ENCODE results near the gene PPP2R1B.

Gene PPP2R1B

GRCh38 chr11:111762981-111763643 lies 3.1 kb downstream of the PPP2R1B start:
- Histone ChIP-seq H3K27ac (no peak overlapping the region), H3K4me3 (no peak overlapping the region)
- no peak for DNase-seq (ENCODE audit: low spot score)
- TF ChIP-seq CTCF (IDR thresholded peaks at IDR 0.05): no peak

- TF ChIP-seq CTCF (IDR thresholded peaks at IDR 0.05): no peak
- Histone ChIP-seq H3K27ac (no peak overlapping the region), H3K4me3 (no peak overlapping the region)
Measured at GRCh38 chr11:111762526-111762925, 3.7 kb downstream of the PPP2R1B start.

GRCh38 chr11:111761036-111761435 lies 5.2 kb downstream of the PPP2R1B start:
- TF ChIP-seq CTCF (IDR thresholded peaks at IDR 0.05): no peak
- no peak overlapping the region for H3K4me3 ChIP-seq
- H3K27ac ChIP-seq: no peak overlapping the region
- no peak for DNase-seq (ENCODE audit: low spot score)

More at GRCh38 chr11:111762526-111762925, 3.7 kb downstream of the PPP2R1B start:
- DNase-seq (ENCODE audit: low spot score): no peak

- H3K4me3 ChIP-seq: no peak overlapping the region
- no peak for DNase-seq (ENCODE audit: low spot score)
- H3K27ac ChIP-seq: no peak overlapping the region
- no peak for TF ChIP-seq CTCF (IDR thresholded peaks at IDR 0.05)
Measured at GRCh38 chr11:111759778-111760407, 6.3 kb downstream of the PPP2R1B start.

DNA sequence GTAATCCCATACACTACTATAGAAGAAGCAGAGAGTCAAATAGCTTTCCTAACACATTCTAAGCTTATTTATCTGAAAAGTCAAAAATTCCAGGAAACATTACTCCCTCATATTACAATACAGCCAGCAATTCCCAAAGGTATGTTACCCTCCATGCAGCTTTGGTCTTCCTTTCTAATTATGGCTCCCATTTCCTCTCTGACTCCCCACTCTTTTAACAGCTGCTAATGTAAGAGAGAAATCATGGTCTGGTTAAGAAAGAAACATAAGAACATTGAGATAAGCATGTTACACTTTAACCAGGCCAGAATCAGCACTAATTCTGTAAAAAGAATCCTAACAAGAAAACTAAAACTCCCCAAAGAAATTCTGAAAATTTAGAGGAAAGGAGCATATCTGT lies 6.8 kb downstream of the PPP2R1B start:
- DNase-seq (ENCODE audit: low spot score): no peak
- no peak for TF ChIP-seq CTCF (IDR thresholded peaks at IDR 0.05)
- H3K27ac ChIP-seq: no peak overlapping the region
- H3K4me3 ChIP-seq: no peak overlapping the region

GRCh38 chr11:111756097-111756496 lies 10.1 kb downstream of the PPP2R1B start:
- TF ChIP-seq CTCF (IDR thresholded peaks at IDR 0.05): no peak
- Histone ChIP-seq H3K27ac (no peak overlapping the region), H3K4me3 (no peak overlapping the region)
- no peak for DNase-seq (ENCODE audit: low spot score)

- TF ChIP-seq CTCF (IDR thresholded peaks at IDR 0.05): no peak
- Histone ChIP-seq H3K27ac (no peak overlapping the region), H3K4me3 (no peak overlapping the region)
- DNase-seq (ENCODE audit: low spot score): no peak
Measured at GRCh38 chr11:111749646-111750045, 16.5 kb downstream of the PPP2R1B start.

Data from coronary artery (tissue), 2 donors.